K562 (cell line): ENCODE measurements around the gene BAG5. TPM values are rescaled to one million over a fixed set of nuclear protein-coding genes. Genes with fewer than 3 reads are reported as not detected.
A peak's percentile ranks its signal among the peaks of the same experiment; 100 is the strongest.

ENCODE experiments used
- BRF2 ChIP-seq: IDR thresholded peaks from 3 replicates; pipeline ENCODE4 v1.6.1; 2011; ENCODE audit warnings: borderline replicate concordance, mild to moderate bottlenecking; ENCODE audit not compliant: insufficient read length, insufficient read depth
- COPS2 ChIP-seq: fragments of 450-650 bp; conservative IDR thresholded peaks from 2 replicates; pipeline ENCODE4 v1.6.1; 2016; ENCODE audit warnings: mild to moderate bottlenecking, moderate library complexity
- DNMT1 ChIP-seq: fragments of 450-650 bp; IDR thresholded peaks from 2 replicates; pipeline ENCODE4 v1.6.1; 2016; ENCODE audit warnings: antibody characterized with exemption, mild to moderate bottlenecking
- E2F5 ChIP-seq: sonication (generic); formaldehyde crosslinking; IDR thresholded peaks from 2 replicates; pipeline ENCODE4 v1.8.0; 2022; ENCODE audit warnings: mild to moderate bottlenecking, missing genetic modification reagents
- ESRRB ChIP-seq: fragments of 250-450 bp; sonication (Bioruptor Pico); IDR thresholded peaks from 2 replicates; pipeline ENCODE4 v1.5.0; 2020; ENCODE audit warnings: mild to moderate bottlenecking, moderate library complexity, borderline replicate concordance
- FOXJ2 ChIP-seq: fragments of 200-800 bp; sonication (Bioruptor generic); IDR thresholded peaks from 2 replicates; pipeline ENCODE4 v1.6.1; 2016; ENCODE audit warnings: missing genetic modification characterization, missing compliant biosample characterization
- FOXO4 ChIP-seq: fragments of 450-650 bp; formaldehyde crosslinking; IDR thresholded peaks from 2 replicates; pipeline ENCODE4 v1.4.0; 2020; ENCODE audit warnings: mild to moderate bottlenecking, moderate library complexity
- GATAD2B ChIP-seq: fragments of 450-650 bp; IDR thresholded peaks from 2 replicates; pipeline ENCODE4 v1.6.1; 2017; ENCODE audit warnings: mild to moderate bottlenecking, borderline replicate concordance
- GTF2A2 ChIP-seq: IDR thresholded peaks from 2 replicates; pipeline ENCODE4 v1.6.1; 2016; ENCODE audit warnings: mild to moderate bottlenecking, missing genetic modification characterization, missing compliant biosample characterization
- HDAC3 ChIP-seq: fragments of 450-650 bp; IDR thresholded peaks from 2 replicates; pipeline ENCODE4 v1.6.1; 2018; ENCODE audit warnings: borderline replicate concordance, mild to moderate bottlenecking, moderate library complexity; ENCODE audit not compliant: partially characterized antibody
- L3MBTL2 ChIP-seq: fragments of 450-650 bp; IDR thresholded peaks from 2 replicates; pipeline ENCODE4 v1.6.1; 2016; ENCODE audit warnings: mild to moderate bottlenecking, moderate library complexity
- MAX ChIP-seq: sonication (generic); formaldehyde crosslinking; IDR thresholded peaks from 2 replicates; pipeline ENCODE4 v1.9.0; 2022; ENCODE audit warnings: mild to moderate bottlenecking, missing genetic modification reagents
- PHB ChIP-seq: fragments of 250-450 bp; sonication (Bioruptor Pico); IDR thresholded peaks from 2 replicates; pipeline ENCODE4 v1.5.0; 2021
- POLR2H ChIP-seq: IDR thresholded peaks from 2 replicates; pipeline ENCODE4 v1.6.1; 2016; ENCODE audit warnings: missing genetic modification characterization, low read depth, mild to moderate bottlenecking, control low read depth, missing compliant biosample characterization, moderate library complexity
- SLC30A9 ChIP-seq: fragments of 250-450 bp; sonication (Bioruptor Pico); IDR thresholded peaks from 2 replicates; pipeline ENCODE4 v1.8.0; 2022; ENCODE audit warnings: mild to moderate bottlenecking, moderate library complexity
- ZNF311 ChIP-seq: fragments of 250-450 bp; sonication (Bioruptor Pico); IDR thresholded peaks from 2 replicates; pipeline ENCODE4 v1.4.0; 2020; ENCODE audit warnings: mild to moderate bottlenecking, moderate library complexity
- polyA plus RNA-seq, 8 experiments: library from polyadenylated mRNA; depleted of rRNA in 4 of 8; stranded (reverse) in 5 of 8; unstranded in 3 of 8; fragments of >200 nt; fragmentation: Nextera tagmentation in 2 of 8; fragmentation: Illumina TruSeq in 1 of 8; extraction: Ambion mirVana in 2 of 8; extraction: Trizol in 1 of 8; gene quantifications; 2 replicates each; pipeline versions ENCODE4 v1.2.1 to v1.2.3, GENCODE V29; 2011 to 2014; ENCODE audit warnings: inconsistent platforms in 1 of 8, missing spikeins in 1 of 8
- total RNA-seq, 7 experiments: library from RNA; depleted of rRNA in 6 of 7; stranded (reverse); fragments of >200 nt in 6 of 7; fragmentation: Illumina TruSeq in 2 of 7; extraction: Trizol in 2 of 7; gene quantifications; 2 replicates each; pipeline versions ENCODE4 v1.2.1 to v1.2.3, GENCODE V29; 2011 to 2021; ENCODE audit warnings: low replicate concordance in 1 of 7
- TF ChIP-seq, protein P1 (sequence below): sonication (generic); formaldehyde crosslinking; IDR thresholded peaks from 2 replicates; pipeline ENCODE4 v1.8.1; 2023; ENCODE audit warnings: missing genetic modification reagents, mild to moderate bottlenecking, borderline replicate concordance

BAG5 gene
- total and polyA plus RNA-seq, 9 of the 15 experiments (the other 6 are each of a cell fraction or from before 2014, with no cell fraction given): 7.9 to 21.4 (median 13.2) TPM

GRCh38 chr14:103522649-103523574, 39.5 kb downstream of the BAG5 start, which contains the start of gene CKB (continued):
- peak; percentile 72 for TF ChIP-seq POLR2H (tag)
- peak; percentile 22; the same call in 1 of the 2 replicates for TF ChIP-seq GTF2A2
- TF ChIP-seq FOXJ2 (tag): no peak
- TF ChIP-seq PHB (CRISPR knock-in tag): no peak
- TF ChIP-seq, protein P1, sequence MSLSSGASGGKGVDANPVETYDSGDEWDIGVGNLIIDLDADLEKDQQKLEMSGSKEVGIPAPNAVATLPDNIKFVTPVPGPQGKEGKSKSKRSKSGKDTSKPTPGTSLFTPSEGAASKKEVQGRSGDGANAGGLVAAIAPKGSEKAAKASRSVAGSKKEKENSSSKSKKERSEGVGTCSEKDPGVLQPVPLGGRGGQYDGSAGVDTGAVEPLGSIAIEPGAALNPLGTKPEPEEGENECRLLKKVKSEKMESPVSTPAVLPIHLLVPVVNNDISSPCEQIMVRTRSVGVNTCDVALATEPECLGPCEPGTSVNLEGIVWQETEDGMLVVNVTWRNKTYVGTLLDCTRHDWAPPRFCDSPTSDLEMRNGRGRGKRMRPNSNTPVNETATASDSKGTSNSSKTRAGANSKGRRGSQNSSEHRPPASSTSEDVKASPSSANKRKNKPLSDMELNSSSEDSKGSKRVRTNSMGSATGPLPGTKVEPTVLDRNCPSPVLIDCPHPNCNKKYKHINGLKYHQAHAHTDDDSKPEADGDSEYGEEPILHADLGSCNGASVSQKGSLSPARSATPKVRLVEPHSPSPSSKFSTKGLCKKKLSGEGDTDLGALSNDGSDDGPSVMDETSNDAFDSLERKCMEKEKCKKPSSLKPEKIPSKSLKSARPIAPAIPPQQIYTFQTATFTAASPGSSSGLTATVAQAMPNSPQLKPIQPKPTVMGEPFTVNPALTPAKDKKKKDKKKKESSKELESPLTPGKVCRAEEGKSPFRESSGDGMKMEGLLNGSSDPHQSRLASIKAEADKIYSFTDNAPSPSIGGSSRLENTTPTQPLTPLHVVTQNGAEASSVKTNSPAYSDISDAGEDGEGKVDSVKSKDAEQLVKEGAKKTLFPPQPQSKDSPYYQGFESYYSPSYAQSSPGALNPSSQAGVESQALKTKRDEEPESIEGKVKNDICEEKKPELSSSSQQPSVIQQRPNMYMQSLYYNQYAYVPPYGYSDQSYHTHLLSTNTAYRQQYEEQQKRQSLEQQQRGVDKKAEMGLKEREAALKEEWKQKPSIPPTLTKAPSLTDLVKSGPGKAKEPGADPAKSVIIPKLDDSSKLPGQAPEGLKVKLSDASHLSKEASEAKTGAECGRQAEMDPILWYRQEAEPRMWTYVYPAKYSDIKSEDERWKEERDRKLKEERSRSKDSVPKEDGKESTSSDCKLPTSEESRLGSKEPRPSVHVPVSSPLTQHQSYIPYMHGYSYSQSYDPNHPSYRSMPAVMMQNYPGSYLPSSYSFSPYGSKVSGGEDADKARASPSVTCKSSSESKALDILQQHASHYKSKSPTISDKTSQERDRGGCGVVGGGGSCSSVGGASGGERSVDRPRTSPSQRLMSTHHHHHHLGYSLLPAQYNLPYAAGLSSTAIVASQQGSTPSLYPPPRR (CRISPR knock-in tag): no peak
- no peak for TF ChIP-seq HDAC3
- no peak for TF ChIP-seq DNMT1
- no peak for TF ChIP-seq E2F5 (CRISPR knock-in tag)
- no peak for TF ChIP-seq FOXO4 (CRISPR knock-in tag)
- no peak for TF ChIP-seq BRF2
- no peak for TF ChIP-seq MAX (CRISPR knock-in tag)
- no peak for TF ChIP-seq SLC30A9 (CRISPR knock-in tag)
- TF ChIP-seq GATAD2B: 0 out of 2 replicates have a peak, but pooled peaks have one; percentile 23
- no peak for TF ChIP-seq COPS2
- TF ChIP-seq ESRRB (CRISPR knock-in tag): no peak
- no peak for TF ChIP-seq L3MBTL2
- TF ChIP-seq ZNF311: no peak
